ENCODE results near the gene ANXA2. TPM values are rescaled to one million over a fixed set of nuclear protein-coding genes. Genes with fewer than 3 reads are reported as not detected.
A peak's percentile ranks its signal among the peaks of the same experiment; 100 is the strongest.
"Not testable (repeated sequence)": the region's sequence is repeated elsewhere in the genome, so short reads cannot be mapped to it uniquely, and the experiment has no call there.

Gene ANXA2
- total RNA-seq, 1 donor from 2014 or later = 730 TPM

DNA sequence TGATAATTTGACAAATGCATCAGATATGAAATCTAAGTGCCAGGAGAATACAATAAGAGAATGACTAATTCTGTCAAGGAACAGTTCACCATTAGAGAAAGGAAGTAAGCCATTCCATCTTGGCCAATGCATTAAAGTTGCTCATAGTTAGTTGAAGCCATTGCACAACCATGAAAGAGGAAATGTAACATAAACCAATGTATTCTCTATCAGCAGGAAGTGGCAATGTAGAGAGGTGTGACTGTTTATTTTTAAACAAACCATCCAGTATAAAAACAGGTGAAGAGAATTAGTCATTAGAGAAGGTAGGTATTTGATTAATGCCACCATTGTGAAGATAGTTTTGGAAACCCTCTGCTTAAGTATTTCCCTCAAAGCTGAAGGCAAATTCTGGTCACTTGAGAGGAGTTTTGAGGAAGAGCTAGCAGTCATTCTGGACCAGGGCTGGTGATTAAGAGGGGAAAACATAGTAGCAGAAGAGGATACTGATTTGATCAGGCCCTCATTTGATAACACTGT lies 10.7 kb upstream of the ANXA2 start:
- Histone ChIP-seq H3K9me3 (no peaks in the 10 kb centered on the region), H3K27me3 (no peaks in the 10 kb centered on the region), H3K36me3 (no peaks in the 10 kb centered on the region), H3K27ac (peak overlapping the region; percentile 12 to 47), H3K4me3 (no peak overlapping the region), H3K4me1 (peaks cover 0 to 11% of the 10 kb centered on the region in 2 donors)
- intact Hi-C loops (cut with DNase I) = no loop called here
- TF ChIP-seq, protein P1, sequence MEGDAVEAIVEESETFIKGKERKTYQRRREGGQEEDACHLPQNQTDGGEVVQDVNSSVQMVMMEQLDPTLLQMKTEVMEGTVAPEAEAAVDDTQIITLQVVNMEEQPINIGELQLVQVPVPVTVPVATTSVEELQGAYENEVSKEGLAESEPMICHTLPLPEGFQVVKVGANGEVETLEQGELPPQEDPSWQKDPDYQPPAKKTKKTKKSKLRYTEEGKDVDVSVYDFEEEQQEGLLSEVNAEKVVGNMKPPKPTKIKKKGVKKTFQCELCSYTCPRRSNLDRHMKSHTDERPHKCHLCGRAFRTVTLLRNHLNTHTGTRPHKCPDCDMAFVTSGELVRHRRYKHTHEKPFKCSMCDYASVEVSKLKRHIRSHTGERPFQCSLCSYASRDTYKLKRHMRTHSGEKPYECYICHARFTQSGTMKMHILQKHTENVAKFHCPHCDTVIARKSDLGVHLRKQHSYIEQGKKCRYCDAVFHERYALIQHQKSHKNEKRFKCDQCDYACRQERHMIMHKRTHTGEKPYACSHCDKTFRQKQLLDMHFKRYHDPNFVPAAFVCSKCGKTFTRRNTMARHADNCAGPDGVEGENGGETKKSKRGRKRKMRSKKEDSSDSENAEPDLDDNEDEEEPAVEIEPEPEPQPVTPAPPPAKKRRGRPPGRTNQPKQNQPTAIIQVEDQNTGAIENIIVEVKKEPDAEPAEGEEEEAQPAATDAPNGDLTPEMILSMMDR (IDR thresholded peaks at IDR 0.05) = no peak
- DNase-seq (ENCODE audit: low spot score in 2 of 2) = no peak

GRCh38 chr15:60407415-60407805 lies 9.6 kb upstream of the ANXA2 start:
- intact Hi-C loops (cut with DNase I) = no loop called here
- DNase-seq (ENCODE audit: low spot score in 2 of 2) = no peak
- no peaks in the 10 kb centered on the region for H3K36me3 ChIP-seq
- no peak overlapping the region for H3K4me3 ChIP-seq
- no peak overlapping the region for H3K27ac ChIP-seq
- H3K9me3 ChIP-seq = no peaks in the 10 kb centered on the region
- H3K4me1 ChIP-seq = peaks cover 4 to 15% of the 10 kb centered on the region in 2 donors
- H3K27me3 ChIP-seq = no peaks in the 10 kb centered on the region
- TF ChIP-seq, protein P1 (IDR thresholded peaks at IDR 0.05) = no peak

DNA sequence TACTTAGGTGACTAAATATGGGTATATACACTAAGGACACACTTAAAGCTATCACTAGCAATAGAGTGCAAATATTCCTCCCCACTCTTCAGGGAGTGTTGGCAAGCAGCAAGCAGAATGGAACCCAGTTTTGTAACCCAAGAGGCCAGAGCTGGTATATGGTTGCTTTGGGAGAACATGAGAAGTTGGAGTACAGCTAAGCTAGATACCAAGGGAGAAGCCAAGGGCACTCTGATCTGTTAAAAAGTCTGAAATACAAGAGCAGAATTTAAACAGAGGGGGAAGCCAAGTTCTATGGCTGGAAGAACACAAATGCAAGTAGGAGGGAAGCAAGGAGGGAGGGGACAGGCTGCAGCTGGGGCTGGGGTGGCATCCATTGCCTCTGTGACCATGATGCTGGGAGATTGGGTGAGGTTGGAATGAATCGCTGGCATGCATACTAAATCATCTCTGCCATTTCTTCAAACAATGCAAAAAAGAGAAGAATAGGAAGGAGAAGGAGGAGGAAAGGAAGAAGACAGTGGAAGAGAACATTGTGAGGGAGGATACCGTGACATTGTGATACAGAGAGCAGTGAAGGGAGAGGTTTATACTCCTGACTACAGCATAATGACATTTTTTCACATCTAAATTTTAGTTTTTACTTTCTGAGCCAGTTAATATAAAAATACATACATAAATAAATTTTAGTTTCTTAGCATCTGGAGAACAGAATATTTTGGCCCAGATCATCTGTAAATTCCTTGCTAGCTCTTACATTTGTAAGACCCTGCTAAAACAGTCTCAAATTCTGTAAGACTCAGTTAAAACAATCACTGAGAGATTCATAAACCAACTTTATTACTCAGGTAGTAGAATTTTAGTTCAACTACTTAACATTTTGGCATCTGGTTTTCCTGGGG lies 9.0 kb upstream of the ANXA2 start:
- TF ChIP-seq, protein P1 (IDR thresholded peaks at IDR 0.05) = no peak
- Histone ChIP-seq H3K27me3 (no peaks in the 10 kb centered on the region), H3K9me3 (no peaks in the 10 kb centered on the region), H3K4me3 (no peak overlapping the region), H3K4me1 (peaks cover 7 to 17% of the 10 kb centered on the region in 2 donors), H3K27ac (peak overlapping the region in 1 of 2 donors; percentile 16), H3K36me3 (no peaks in the 10 kb centered on the region)
- DNase-seq (ENCODE audit: low spot score in 2 of 2) = no peak
- intact Hi-C loops (cut with DNase I) = no loop called here

GRCh38 chr15:60405399-60405798 lies 7.6 kb upstream of the ANXA2 start:
- no peaks in the 10 kb centered on the region for H3K9me3 ChIP-seq
- peaks cover 7 to 23% of the 10 kb centered on the region in 2 donors for H3K4me1 ChIP-seq
- no peaks in the 10 kb centered on the region for H3K36me3 ChIP-seq
- DNase-seq (ENCODE audit: low spot score in 2 of 2) = no peak
- no peaks in the 10 kb centered on the region for H3K27me3 ChIP-seq
- intact Hi-C loops (cut with DNase I) = no loop called here
- no peak overlapping the region for H3K27ac ChIP-seq
- no peak overlapping the region for H3K4me3 ChIP-seq
- TF ChIP-seq, protein P1 (IDR thresholded peaks at IDR 0.05) = no peak

DNA sequence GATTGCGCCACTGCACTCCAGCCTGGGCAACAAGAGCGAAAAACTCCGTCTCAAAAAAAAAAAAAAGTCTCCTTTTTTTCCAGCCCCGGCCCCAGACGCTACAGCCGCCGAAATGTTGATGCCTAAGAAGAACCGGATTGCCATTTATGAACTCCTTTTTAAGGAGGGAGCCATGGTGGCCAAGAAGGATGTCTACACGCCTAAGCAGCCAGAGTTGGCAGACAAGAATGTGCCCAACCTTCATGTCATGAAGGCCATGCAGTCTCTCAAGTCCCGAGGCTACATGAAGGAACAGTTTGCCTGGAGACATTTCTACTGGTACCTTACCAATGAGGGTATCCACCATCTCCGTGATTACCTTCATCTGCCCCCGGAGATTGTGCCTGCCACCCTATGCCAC lies 6.6 kb upstream of the ANXA2 start:
- DNase-seq (ENCODE audit: low spot score in 2 of 2); intact Hi-C loops (cut with DNase I); H3K27me3 ChIP-seq; H3K36me3 ChIP-seq; H3K4me3 ChIP-seq; H3K9me3 ChIP-seq; H3K27ac ChIP-seq: not testable (repeated sequence)
- peaks cover 7 to 24% of the 10 kb centered on the region in 2 donors for H3K4me1 ChIP-seq

GRCh38 chr15:60400944-60401343 lies 3.2 kb upstream of the ANXA2 start:
- H3K4me1 ChIP-seq = peaks cover 7 to 21% of the 10 kb centered on the region in 2 donors
- no peak for DNase-seq (ENCODE audit: low spot score in 2 of 2)
- no peaks in the 10 kb centered on the region for H3K36me3 ChIP-seq
- no peaks in the 10 kb centered on the region for H3K27me3 ChIP-seq
- intact Hi-C loops (cut with DNase I) = loop anchor here (2.0 kb wide), 1 partner anchor 26 kb away; no protein-coding TSS in a partner anchor
- TF ChIP-seq, protein P1 (IDR thresholded peaks at IDR 0.05) = no peak
- no peaks in the 10 kb centered on the region for H3K9me3 ChIP-seq
- H3K4me3 ChIP-seq = no peak overlapping the region
- H3K27ac ChIP-seq = peak overlapping the region; percentile 55 to 68
